HG03558 (cell line): ENCODE data around the gene OVCH1.
A peak's percentile ranks its signal among the peaks of the same experiment; 100 is the strongest.

Source experiments
- ATAC-seq: cut with Tn5 transposase; IDR thresholded peaks from one replicate; pipeline ENCODE4 v1.9.1; 2021; ENCODE audit warnings: moderate number of reproducible peaks; ENCODE audit not compliant: unreplicated experiment; ENCODE audit errors: extremely low read depth

The OVCH1 gene, protein sequence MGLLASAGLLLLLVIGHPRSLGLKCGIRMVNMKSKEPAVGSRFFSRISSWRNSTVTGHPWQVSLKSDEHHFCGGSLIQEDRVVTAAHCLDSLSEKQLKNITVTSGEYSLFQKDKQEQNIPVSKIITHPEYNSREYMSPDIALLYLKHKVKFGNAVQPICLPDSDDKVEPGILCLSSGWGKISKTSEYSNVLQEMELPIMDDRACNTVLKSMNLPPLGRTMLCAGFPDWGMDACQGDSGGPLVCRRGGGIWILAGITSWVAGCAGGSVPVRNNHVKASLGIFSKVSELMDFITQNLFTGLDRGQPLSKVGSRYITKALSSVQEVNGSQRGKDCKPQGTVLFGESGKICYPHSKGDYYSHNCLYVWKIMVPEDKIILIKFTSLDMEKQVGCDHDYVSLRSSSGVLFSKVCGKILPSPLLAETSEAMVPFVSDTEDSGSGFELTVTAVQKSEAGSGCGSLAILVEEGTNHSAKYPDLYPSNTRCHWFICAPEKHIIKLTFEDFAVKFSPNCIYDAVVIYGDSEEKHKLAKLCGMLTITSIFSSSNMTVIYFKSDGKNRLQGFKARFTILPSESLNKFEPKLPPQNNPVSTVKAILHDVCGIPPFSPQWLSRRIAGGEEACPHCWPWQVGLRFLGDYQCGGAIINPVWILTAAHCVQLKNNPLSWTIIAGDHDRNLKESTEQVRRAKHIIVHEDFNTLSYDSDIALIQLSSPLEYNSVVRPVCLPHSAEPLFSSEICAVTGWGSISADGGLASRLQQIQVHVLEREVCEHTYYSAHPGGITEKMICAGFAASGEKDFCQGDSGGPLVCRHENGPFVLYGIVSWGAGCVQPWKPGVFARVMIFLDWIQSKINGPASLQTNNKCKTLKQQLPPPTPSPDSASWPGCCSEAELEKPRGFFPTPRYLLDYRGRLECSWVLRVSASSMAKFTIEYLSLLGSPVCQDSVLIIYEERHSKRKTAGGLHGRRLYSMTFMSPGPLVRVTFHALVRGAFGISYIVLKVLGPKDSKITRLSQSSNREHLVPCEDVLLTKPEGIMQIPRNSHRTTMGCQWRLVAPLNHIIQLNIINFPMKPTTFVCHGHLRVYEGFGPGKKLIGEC

DNA sequence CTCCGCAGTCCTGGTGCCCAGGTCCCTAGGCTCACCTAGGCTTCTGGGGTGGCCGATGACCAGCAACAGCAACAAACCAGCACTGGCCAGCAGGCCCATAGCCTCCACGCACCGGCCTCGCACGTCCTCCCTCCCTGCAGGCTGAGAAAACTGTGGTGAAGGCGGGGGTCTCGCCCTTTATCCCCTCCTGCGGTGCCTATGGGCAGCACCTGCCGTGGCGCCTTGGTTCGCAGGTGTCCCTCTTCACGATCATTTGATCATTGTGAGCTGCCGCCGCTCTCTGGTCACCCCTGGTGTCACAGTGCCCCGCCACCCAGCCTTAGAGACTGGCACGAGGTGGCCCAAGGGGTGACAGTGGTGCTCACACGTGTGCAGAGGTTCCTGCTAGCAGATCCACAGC is at the start of gene OVCH1:
OVCH1 (minus strand) TSS at position 99 of the 400 bp plus-strand sequence; CDS start at position 99, 0 bp downstream.
- ATAC-seq, result no peak

DNA sequence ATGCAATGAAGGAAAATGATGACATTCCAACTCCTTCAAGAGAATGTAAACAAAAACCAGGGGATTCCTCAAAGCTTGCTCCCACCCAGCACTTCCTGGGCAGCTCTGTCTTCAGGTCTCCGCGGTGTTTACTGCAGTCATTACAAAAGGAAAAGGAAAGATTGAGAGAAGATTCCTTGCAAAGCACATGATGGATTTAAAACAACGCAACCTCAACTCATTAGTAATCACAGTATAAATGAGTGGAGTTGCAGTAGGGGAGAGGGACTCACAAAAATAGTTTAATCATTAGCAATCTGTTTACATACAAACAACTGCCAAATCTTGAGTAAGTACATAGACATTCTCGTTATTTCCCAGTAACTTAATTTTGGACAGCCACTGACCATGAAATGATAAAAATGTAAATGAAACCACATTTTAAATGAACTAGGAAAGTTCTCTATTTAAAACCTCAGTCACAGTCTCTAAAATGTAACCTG is 49.7 kb upstream of the OVCH1 start:
- ATAC-seq, result no peak

DNA sequence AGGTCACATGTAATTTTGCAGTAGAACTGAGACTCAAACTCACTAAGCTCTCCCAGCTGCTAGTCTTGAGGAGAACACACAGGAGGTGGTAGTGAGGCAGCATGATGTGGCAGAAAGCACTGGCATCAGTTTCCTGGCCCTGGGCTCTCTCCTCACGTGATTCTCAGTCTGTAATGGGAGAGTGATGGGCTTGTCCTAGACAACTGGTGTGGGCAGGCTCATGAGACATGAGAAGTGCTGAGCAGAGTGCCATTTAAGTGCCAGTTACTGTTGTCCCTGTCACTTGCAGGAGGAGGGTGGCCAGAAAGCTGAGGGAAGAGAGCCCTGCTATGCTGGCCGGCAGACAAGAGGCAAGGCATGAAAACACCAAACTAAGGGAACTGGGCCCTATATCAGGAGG is 48.5 kb upstream of the OVCH1 start:
- ATAC-seq, result no peak

DNA sequence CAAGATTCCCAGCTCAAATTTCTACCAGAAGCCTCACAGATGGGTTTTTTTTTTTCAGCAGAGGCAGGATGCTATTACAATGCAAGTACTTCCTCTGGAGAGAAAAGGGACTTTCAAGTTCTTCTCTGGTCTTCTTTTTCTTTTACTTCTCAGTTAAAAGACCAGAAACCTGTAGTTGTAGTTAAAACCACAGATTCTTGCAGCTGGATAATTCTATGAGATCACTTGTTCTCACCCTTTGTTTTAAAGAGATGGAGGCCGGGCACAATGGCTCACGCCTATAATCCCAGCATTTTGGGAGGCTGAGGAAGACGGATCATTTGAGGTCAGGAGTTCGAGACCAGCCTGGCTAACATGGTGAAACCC is 47.6 kb upstream of the OVCH1 start:
- peak; percentile 84 for ATAC-seq

DNA sequence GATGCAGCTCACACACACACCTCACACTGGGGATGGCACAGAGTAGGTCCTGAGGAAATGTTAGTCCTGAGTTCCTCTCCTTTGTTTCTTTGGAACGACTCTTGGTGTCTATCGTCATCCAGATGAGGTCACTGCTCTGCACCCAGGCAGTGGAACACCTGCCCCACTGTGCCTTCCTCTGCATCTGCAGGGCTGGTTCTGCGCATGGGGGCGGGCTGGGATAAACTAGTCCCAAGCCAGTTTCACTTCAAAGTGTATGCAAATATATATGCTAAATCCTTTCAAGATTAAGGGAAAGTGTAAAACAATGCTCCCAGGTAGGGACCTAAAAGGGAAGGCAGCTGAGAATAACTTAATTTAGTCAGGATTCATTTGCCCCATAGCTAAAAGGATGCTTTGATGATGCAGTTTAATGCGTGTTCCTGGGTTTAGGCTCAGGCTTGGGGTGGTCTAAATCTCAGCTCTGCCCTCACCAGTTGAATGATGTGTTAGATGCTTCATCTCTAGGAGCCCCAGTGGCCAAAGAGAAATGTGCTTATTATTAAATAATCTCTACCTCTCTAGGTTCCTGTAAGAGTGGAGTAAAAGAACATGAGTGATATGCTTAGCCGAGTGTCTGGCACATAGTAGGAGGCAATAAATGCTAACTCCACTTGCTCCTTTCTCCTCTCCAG is 47.1 kb upstream of the OVCH1 start:
- ATAC-seq, result peak; percentile 5

DNA sequence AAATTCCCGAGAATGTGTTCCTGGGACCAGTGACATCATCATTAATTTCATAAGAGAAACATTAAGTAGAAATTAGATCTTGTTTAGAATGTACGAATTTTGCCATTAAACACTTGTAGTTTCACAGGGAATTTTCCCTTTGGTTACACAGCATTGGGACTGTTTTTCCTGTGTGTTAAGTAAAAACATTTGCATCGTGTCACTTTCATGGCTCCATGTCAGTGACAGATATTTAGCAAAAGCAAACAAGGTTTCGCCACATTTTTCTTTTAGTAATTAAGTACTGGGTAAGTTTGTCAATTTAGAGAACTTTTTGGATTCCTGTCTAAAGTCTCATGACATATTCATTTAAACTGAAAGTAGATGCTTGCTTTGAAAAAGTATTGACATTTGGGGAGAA is 45.5 kb upstream of the OVCH1 start:
- ATAC-seq, result no peak

DNA sequence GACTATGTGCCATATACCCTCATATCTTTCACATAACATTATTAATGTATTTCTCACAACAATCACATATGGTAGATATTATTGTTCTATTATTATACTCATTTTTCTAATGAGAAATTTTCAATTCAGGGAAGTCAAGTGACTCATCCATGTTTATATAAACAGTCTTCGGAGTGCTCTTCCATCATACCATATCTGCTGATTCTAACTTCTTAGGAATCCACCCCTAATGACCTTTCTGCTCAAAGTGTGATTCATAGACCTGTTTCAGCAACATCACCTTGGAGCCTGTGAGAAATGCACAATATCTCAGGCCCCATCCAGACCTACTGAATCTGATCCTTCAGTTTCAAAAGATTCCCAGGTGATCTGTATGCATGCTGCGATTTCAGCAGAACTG is 39.8 kb upstream of the OVCH1 start:
- no peak for ATAC-seq

DNA sequence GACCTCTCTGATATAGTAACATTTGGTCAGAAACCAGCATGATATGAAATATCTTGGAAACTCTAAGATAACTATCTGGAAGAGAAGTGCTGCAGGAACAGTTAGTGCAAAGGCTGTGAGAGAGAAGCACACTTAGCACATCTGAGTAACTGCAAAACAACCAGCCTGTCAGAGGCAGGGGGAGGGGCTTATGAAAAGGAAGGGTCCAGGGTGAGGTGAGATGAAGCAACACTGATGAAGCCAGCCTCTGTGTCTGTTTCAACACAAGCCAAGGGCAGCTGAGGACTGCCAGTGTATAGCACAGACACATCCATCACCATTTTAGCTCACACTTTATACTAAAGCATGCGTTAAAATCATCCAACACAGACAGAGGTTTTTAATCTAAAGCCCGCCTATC is 37.4 kb upstream of the OVCH1 start:
- ATAC-seq, result no peak

DNA sequence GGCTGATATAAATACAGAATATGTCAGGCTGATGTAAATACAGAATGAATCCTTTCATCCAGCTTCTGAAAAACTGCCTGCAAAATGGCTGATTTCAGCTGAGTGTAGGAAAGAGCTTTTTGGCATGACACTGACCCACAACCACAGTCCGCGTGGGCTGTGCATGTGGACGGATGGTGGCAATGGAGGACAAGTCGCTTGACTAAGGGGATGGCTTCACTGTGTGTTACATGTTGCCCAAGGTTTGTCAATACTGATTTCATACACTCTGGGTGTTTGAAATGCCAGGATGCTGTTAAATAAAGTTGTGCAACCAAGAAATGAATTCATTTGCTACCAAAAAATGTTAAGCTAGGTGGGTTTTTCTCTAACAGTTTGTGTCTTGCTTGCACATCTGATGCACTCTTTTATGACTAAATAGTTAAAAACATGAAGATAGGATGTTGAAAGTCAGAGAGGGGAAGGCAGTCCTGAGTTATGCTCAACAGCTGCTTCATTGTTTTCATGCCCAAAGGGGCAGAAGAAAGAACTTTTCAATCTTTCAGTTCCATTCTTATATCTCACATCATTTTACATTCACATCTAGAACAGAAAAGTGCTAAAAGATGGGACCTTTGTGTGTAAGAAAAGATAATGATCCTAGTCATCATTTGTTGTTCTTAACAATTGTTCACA is 36.5 kb upstream of the OVCH1 start:
- no peak for ATAC-seq

DNA sequence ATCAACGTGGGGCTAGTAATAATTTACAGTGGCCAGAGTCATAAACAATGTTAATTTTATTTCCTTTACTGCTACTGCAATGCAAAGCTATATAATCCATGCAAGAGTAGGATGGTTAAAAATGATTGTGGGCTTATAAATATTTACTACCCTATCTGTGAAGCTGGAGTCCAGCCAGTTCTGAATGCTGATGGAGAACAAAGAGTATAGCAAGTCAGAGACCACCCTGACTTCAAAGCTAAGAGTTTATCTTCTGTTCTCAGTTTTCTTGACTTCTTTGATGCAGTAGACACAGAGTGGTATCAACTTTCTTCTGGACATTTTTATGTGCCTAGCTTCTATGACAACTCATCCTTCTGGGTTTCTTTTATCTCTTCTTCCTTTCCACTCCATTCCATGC is 34.0 kb upstream of the OVCH1 start:
- ATAC-seq, result no peak

DNA sequence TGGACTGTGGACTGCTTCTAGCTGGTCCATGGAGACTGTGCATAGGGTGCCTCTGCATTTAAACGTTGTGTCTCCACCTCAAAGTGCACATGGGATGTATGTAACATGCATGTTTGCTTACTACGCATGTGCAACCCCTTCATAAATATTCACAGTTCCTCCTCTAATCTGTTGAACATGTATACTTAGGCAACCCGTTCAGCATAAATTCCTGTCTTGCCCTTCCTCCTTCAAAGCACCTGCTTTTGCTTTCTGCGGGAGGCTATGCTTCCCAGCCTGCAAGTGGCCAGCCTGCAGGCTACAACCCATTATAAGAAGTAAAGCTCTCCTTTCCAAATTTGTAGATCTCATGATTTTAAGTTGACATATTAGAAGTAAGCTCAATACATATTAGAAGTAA is 33.0 kb upstream of the OVCH1 start:
- no peak for ATAC-seq

DNA sequence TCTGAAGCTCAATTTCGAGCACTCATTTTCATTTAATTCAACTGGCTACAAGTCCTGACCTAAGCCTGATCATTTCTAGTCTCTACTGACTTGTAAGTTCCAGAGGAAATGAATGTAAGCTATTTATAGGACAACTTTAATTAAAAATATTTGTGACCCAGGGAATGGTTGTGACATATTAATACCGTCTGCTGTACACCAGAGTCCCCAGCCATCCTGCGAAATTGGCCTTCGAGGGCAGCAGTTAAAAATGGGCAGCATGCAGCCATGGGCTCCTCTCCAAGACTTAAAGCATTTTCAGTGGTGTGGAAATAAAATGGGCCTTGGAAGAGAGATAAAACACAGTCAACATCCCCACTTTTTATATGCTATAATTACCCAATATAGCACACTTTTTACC is 30.7 kb upstream of the OVCH1 start:
- no peak for ATAC-seq

DNA sequence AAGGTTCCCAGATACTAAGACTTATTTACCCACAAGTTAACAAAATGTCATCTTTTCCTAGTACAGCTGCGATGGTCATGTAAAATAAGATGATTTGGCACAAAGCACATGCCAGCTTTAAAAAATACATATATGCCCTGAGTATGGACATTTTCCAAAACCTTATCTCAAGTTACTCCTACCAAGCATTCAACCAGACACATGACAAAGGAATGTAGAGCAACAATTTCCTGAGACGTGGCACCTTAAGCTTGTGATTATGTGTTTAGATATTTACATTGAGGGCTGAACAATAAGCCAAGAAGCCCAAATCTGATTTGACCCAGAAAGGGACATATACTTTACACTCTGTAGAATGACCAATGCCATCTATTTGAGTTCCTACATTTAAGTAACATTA is 24.5 kb upstream of the OVCH1 start:
- no peak for ATAC-seq

DNA sequence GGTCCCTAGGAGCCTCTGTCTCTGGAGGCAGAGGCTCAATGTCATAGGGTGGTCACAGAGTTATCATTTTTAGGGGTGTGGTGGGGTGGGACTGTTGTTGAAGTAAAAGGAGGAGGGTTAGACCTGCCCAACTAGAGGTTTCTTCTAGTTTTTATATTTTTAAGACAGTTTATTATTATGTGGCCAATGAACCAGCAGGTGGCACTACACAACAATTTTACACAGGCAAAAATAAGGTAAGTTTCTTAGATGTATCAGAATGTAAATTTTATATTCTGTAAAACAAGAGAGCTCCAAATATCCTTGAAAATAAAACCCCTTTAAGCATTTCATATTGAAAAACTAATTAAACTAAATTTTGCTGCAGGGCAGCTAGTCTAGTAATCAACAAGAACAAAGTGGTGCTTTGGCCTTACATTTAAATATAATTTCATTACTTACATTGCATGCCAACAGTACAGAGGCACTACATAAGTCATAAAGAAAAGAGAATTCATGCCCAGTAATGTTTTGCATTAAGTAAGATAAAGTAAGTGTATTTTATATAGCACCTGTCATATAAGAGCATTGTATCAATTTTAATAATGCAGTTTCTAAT is 22.2 kb upstream of the OVCH1 start:
- ATAC-seq, result no peak

DNA sequence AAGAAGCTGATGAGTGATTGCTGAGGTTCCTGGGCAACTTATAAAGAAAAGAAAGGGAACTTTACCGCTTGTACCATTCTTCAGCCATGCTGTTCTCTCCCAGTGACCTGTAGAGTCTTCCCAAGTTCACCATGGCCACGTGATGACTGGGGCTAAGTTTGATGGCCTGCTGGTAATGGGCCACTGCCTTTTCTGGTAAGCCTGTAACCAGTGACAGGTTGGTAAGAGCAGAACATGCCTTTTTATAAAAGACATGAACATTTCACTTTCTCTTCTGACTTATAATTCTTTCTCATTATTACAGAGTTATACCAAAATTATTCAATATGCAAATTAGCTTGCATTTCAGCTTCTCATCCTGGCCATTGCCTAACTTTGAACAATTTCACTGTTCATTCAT is 20.9 kb upstream of the OVCH1 start:
- ATAC-seq, result no peak

DNA sequence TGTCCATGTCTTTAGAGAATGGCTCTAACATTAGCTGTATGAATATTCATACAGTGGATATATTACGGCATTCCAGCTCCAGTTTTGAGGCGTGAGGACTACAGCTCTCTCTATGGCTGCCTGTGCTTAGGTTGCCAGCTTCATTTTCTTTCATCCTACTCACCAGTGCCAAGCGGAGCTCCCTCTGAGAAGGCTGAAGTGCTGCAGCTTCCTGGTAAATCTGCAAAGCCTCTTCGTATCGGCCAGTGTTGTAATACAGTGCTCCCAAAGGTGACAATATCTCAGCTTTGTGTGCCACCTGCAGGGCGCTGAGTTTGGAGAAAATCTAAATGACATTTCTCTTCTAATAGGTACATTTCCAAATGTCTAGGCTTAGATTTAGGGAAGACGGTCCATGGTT is 19.8 kb upstream of the OVCH1 start:
- no peak for ATAC-seq

DNA sequence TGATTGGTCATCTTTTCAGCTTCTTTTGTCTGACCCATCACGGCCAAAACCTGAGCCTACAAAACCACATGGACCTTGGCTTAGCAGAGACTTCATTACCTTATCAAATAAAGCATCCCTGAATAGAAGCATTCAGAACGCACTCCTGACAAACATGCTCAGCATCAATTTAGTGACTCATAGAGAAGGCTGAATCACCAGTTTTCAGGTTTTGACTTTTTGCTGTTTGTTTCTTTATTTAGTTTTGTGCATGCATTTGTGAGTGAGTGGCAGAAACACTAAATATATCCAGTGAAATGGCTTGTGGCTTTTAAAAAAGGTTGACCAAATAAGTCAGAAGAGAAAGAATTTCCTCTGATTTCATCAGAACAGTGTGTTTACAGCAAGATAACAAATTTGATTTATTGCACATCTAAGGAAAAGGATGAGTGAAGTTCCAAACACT is 19.0 kb upstream of the OVCH1 start:
- ATAC-seq, result no peak

DNA sequence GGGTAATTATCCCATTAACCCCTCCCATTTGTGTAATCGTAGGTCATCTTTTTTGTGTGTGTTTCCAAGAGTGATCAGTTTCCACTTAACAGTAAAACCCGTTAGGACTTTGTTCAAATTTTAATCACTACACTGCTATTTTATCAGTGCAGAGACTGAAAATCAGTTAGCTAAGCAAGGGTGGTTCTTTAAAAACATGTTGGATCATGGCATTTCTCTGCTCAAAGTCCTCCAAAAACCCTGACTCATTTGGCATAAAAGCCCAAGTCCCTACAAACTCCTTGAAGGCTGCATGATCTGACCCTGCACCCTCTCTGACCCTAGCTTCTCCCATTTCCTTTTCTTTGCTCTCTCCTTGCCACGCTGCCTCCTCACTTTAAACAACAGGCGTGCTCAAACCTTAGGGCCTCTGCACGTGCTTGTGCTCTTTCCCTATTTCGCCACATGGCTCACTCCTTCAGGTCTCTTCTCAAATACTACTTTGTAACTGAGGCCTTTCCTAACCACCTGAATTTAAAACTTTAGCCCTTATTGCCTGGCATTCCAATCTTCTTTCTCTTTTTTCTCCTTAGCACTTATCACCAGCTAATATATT is 13.2 kb upstream of the OVCH1 start:
- ATAC-seq, result no peak

DNA sequence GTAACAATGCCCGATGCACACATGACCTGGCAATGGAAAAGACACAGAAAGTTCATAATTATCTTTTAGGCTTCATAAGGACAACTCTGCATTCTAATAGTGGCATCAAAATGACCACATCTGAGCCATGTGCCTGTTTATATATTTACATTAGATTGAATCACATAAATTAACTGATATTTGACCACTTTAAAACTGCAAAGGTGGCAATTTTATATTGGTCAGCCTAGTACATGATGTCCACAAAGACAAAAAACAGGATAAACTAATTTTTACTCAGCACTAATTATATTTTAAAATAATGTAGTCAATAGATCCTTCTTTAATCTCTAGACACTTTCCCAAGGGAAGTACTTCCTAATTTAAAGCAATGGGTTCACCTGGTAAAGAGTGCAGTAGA is 12.0 kb upstream of the OVCH1 start:
- ATAC-seq, result no peak
